Astrocyte (in vitro differentiated cells and primary cell): ENCODE measurements around the gene TMTC2. TPM values are rescaled to one million over a fixed set of nuclear protein-coding genes. Genes with fewer than 3 reads are reported as not detected.
A peak's percentile ranks its signal among the peaks of the same experiment; 100 is the strongest.

Source experiments
- DNase-seq: peaks from one replicate; pipeline ENCODE4 v3.0.0-alpha.2; 2010; ENCODE audit warnings: low read depth
- FAIRE-seq: peaks from 2 replicates; lab custom pipeline; 2011; peaks lifted over from hg19 to GRCh38; lab: Jason Lieb, UNC
- H2AFZ ChIP-seq: 2 replicates; pipeline ENCODE4 v1.6.0; 2012; ENCODE audit warnings: low read depth, low read length, inconsistent platforms
- H3K27ac ChIP-seq: 2 replicates; pipeline ENCODE4 v1.5.1; 2011; ENCODE audit warnings: low read depth, low read length, inconsistent platforms
- H3K27me3 ChIP-seq: 2 replicates; pipeline ENCODE4 v1.6.0; 2011; ENCODE audit warnings: low read length, inconsistent platforms; ENCODE audit not compliant: insufficient read depth
- H3K36me3 ChIP-seq: 2 replicates; pipeline ENCODE4 v1.5.1; 2011; ENCODE audit warnings: low read length, inconsistent platforms; ENCODE audit not compliant: insufficient read depth
- H3K4me1 ChIP-seq: 2 replicates; pipeline ENCODE4 v1.5.1; 2011; ENCODE audit warnings: low read length, inconsistent platforms; ENCODE audit not compliant: insufficient read depth
- H3K4me2 ChIP-seq: 2 replicates; pipeline ENCODE4 v1.6.0; 2012; ENCODE audit warnings: low read length, inconsistent platforms
- H3K4me3 ChIP-seq: 2 replicates; pipeline ENCODE4 v1.5.1; 2011; ENCODE audit warnings: low read depth, mild to moderate bottlenecking, low read length, inconsistent platforms; ENCODE audit not compliant: insufficient read depth
- H3K79me2 ChIP-seq: 2 replicates; pipeline ENCODE4 v1.6.0; 2012; ENCODE audit warnings: mild to moderate bottlenecking, low read length, inconsistent platforms; ENCODE audit not compliant: insufficient read depth
- H3K9ac ChIP-seq: 2 replicates; pipeline ENCODE4 v1.6.0; 2012; ENCODE audit warnings: mild to moderate bottlenecking, low read length, inconsistent platforms
- H3K9me3 ChIP-seq: 2 replicates; pipeline ENCODE4 v1.5.1; 2012; ENCODE audit warnings: low read depth, mild to moderate bottlenecking, low read length, inconsistent platforms; ENCODE audit not compliant: insufficient read depth
- H4K20me1 ChIP-seq: 2 replicates; pipeline ENCODE4 v1.6.0; 2012; ENCODE audit warnings: low read length, inconsistent platforms; ENCODE audit not compliant: insufficient read depth
- H3K27ac Mint-ChIP-seq: one replicate; pipeline ENCODE4 v1.8.0; 2021; ENCODE audit warnings: mild to moderate bottlenecking, mixed read lengths; ENCODE audit not compliant: unreplicated experiment
- H3K27me3 Mint-ChIP-seq: one replicate; pipeline ENCODE4 v1.8.0; 2021; ENCODE audit warnings: low read depth, mixed read lengths; ENCODE audit not compliant: unreplicated experiment
- H3K36me3 Mint-ChIP-seq: one replicate; pipeline ENCODE4 v1.8.0; 2021; ENCODE audit warnings: low read depth, mixed read lengths; ENCODE audit not compliant: unreplicated experiment
- H3K4me1 Mint-ChIP-seq: one replicate; pipeline ENCODE4 v1.8.0; 2021; ENCODE audit warnings: low read depth, mixed read lengths; ENCODE audit not compliant: unreplicated experiment
- H3K4me3 Mint-ChIP-seq: one replicate; pipeline ENCODE4 v1.8.0; 2021; ENCODE audit warnings: mild to moderate bottlenecking, moderate library complexity, mixed read lengths; ENCODE audit not compliant: unreplicated experiment
- H3K9me3 Mint-ChIP-seq: one replicate; pipeline ENCODE4 v1.8.0; 2021; ENCODE audit warnings: mild to moderate bottlenecking, mixed read lengths; ENCODE audit not compliant: unreplicated experiment
- CTCF ChIP-seq: IDR thresholded peaks from 2 replicates; pipeline ENCODE4 v1.5.1; 2011; ENCODE audit warnings: low read depth, mild to moderate bottlenecking, inconsistent platforms, low read length, moderate library complexity; ENCODE audit not compliant: insufficient read depth
- EZH2 ChIP-seq: IDR thresholded peaks from 2 replicates; pipeline ENCODE4 v1.6.1; 2012; ENCODE audit warnings: mild to moderate bottlenecking, low read length, inconsistent platforms; ENCODE audit not compliant: insufficient read depth
- total RNA-seq: library from RNA; stranded (reverse); gene quantifications from 2 replicates; pipeline ENCODE4 v1.2.1, GENCODE V29; 2021

Gene TMTC2
- total RNA-seq, 1 donor from 2014 or later = 2.2 TPM

- DNase-seq = no peak
- Histone ChIP-seq H3K4me1 (no peaks in the 10 kb centered on the region), H3K9me3 (no peaks in the 10 kb centered on the region), H3K9ac (no peak overlapping the region), H3K27me3 (no peaks in the 10 kb centered on the region), H3K79me2 (no peaks in the 10 kb centered on the region), H3K27ac (no peak overlapping the region), H2AFZ (peak overlapping the region; percentile 46), H4K20me1 (no peaks in the 10 kb centered on the region), H3K36me3 (no peaks in the 10 kb centered on the region), H3K4me2 (no peak overlapping the region), H3K4me3 (no peak overlapping the region)
- Mint-ChIP-seq H3K36me3 (no peaks in the 10 kb centered on the region), H3K27ac (peak overlapping the region; percentile 30), H3K4me1 (no peaks in the 10 kb centered on the region), H3K9me3 (peaks cover 4% of the 10 kb centered on the region), H3K27me3 (no peaks in the 10 kb centered on the region), H3K4me3 (no peak overlapping the region)
- TF ChIP-seq EZH2 (no peak), CTCF (no peak)
- FAIRE-seq = no peak
Observed at GRCh38 chr12:82708061-82708879, 21.6 kb downstream of the TMTC2 start.

- Histone ChIP-seq H2AFZ (no peak overlapping the region), H3K4me3 (no peak overlapping the region), H3K9ac (no peak overlapping the region), H3K27ac (no peak overlapping the region), H3K27me3 (no peaks in the 10 kb centered on the region), H3K79me2 (no peaks in the 10 kb centered on the region), H3K9me3 (no peaks in the 10 kb centered on the region), H3K4me1 (no peaks in the 10 kb centered on the region), H4K20me1 (no peaks in the 10 kb centered on the region), H3K4me2 (no peak overlapping the region), H3K36me3 (no peaks in the 10 kb centered on the region)
- H3K9me3 Mint-ChIP-seq = peaks cover 6% of the 10 kb centered on the region
- no peaks in the 10 kb centered on the region for H3K36me3 Mint-ChIP-seq
- no peaks in the 10 kb centered on the region for H3K27me3 Mint-ChIP-seq
- FAIRE-seq (no peak), DNase-seq (no peak)
- TF ChIP-seq EZH2 = no peak
- TF ChIP-seq CTCF = no peak
- no peak overlapping the region for H3K27ac Mint-ChIP-seq
- no peaks in the 10 kb centered on the region for H3K4me1 Mint-ChIP-seq
- no peak overlapping the region for H3K4me3 Mint-ChIP-seq
Observed at GRCh38 chr12:82709794-82710355, 23.2 kb downstream of the TMTC2 start.

- Mint-ChIP-seq H3K4me3 (no peak overlapping the region), H3K27me3 (no peaks in the 10 kb centered on the region), H3K9me3 (peaks cover 6% of the 10 kb centered on the region), H3K36me3 (no peaks in the 10 kb centered on the region), H3K27ac (no peak overlapping the region), H3K4me1 (no peaks in the 10 kb centered on the region)
- H3K36me3 ChIP-seq = no peaks in the 10 kb centered on the region
- H3K4me1 ChIP-seq = no peaks in the 10 kb centered on the region
- H3K9me3 ChIP-seq = no peaks in the 10 kb centered on the region
- no peaks in the 10 kb centered on the region for H4K20me1 ChIP-seq
- TF ChIP-seq EZH2 (no peak), CTCF (no peak)
- H3K9ac ChIP-seq = no peak overlapping the region
- no peak for DNase-seq
- no peak overlapping the region for H3K4me2 ChIP-seq
- no peak overlapping the region for H3K4me3 ChIP-seq
- no peaks in the 10 kb centered on the region for H3K79me2 ChIP-seq
- no peak overlapping the region for H3K27ac ChIP-seq
- H3K27me3 ChIP-seq = no peaks in the 10 kb centered on the region
- no peak overlapping the region for H2AFZ ChIP-seq
- no peak for FAIRE-seq
Observed at GRCh38 chr12:82710741-82711140, 24.0 kb downstream of the TMTC2 start.
